DND-41 (cell line): Measurements from ENCODE around the gene LRRC51.

ENCODE experiments used
- ATAC-seq: fragments of 200-7000 bp; cut with Tn5 transposase; 3 replicates; pipeline ENCODE4 v1.9.1; 2021; ENCODE audit warnings: low read depth; ENCODE audit not compliant: insufficient read depth
- DNase-seq: peaks from one replicate; pipeline ENCODE4 v3.0.0-alpha.2; 2020
- H2AFZ ChIP-seq: 2 replicates; pipeline ENCODE4 v1.6.0; 2012; ENCODE audit warnings: low read depth, low read length
- H3K27ac ChIP-seq: 2 replicates; pipeline ENCODE4 v1.5.1; 2012; ENCODE audit warnings: low read length, inconsistent platforms
- H3K27me3 ChIP-seq: fragments of 200-600 bp; sonication (generic); 2 replicates; pipeline ENCODE4 v1.6.0; 2012; ENCODE audit warnings: low read length, mild to moderate bottlenecking, inconsistent platforms; ENCODE audit not compliant: insufficient read depth, poor library complexity
- H3K36me3 ChIP-seq: 2 replicates; pipeline ENCODE4 v1.5.1; 2012; ENCODE audit warnings: low read length, inconsistent platforms; ENCODE audit not compliant: insufficient read depth
- H3K4me1 ChIP-seq: 2 replicates; pipeline ENCODE4 v1.5.1; 2012; ENCODE audit warnings: mild to moderate bottlenecking, low read length; ENCODE audit not compliant: insufficient read depth
- H3K4me2 ChIP-seq: 2 replicates; pipeline ENCODE4 v1.6.0; 2012; ENCODE audit warnings: mild to moderate bottlenecking, moderate library complexity, low read length, inconsistent platforms; ENCODE audit not compliant: insufficient read depth
- H3K4me3 ChIP-seq, 2 experiments: fragments of 200-600 bp in 1 of 2; shearing (Covaris generic) in 1 of 2; 2 replicates each; pipeline ENCODE4 v1.5.1; 2012 to 2016; ENCODE audit warnings: inconsistent platforms in 2 of 2, low read length in 2 of 2, mild to moderate bottlenecking in 2 of 2, low read depth in 1 of 2, moderate library complexity in 1 of 2
- H3K79me2 ChIP-seq: 2 replicates; pipeline ENCODE4 v1.6.0; 2012; ENCODE audit warnings: low read length, inconsistent platforms; ENCODE audit not compliant: insufficient read depth
- H3K9ac ChIP-seq: 2 replicates; pipeline ENCODE4 v1.6.0; 2012; ENCODE audit warnings: low read depth, mild to moderate bottlenecking, inconsistent platforms, low read length, moderate library complexity
- H3K9me3 ChIP-seq: 2 replicates; pipeline ENCODE4 v1.5.1; 2012; ENCODE audit warnings: low read length, moderate library complexity, mild to moderate bottlenecking, inconsistent platforms; ENCODE audit not compliant: insufficient read depth, severe bottlenecking
- H4K20me1 ChIP-seq: 2 replicates; pipeline ENCODE4 v1.6.0; 2012; ENCODE audit warnings: low read length; ENCODE audit not compliant: insufficient read depth
- CTCF ChIP-seq: IDR thresholded peaks from 2 replicates; pipeline ENCODE4 v1.5.1; 2012; ENCODE audit warnings: borderline replicate concordance, low read length, moderate library complexity, mild to moderate bottlenecking; ENCODE audit not compliant: poor library complexity, severe bottlenecking; ENCODE audit errors: extremely low read depth
- EZH2 ChIP-seq: IDR thresholded peaks from 3 replicates; pipeline ENCODE4 v1.6.1; 2012; ENCODE audit warnings: borderline replicate concordance, low read depth, mild to moderate bottlenecking, moderate library complexity, low read length, inconsistent platforms; ENCODE audit not compliant: severe bottlenecking

LRRC51 gene

GRCh38 chr11:72045849-72046248 is 34.8 kb upstream of the LRRC51 start:
- H3K27ac ChIP-seq: no peak overlapping the region
- no peak overlapping the region for H2AFZ ChIP-seq

GRCh38 chr11:72048766-72049460 is 31.7 kb upstream of the LRRC51 start:
- H3K9me3 ChIP-seq: no peaks in the 10 kb centered on the region
- H3K9ac ChIP-seq: no peak overlapping the region
- no peak overlapping the region for H2AFZ ChIP-seq
- H3K4me2 ChIP-seq: no peak overlapping the region
- H3K4me1 ChIP-seq: peaks cover 12% of the 10 kb centered on the region
- no peak overlapping the region for H3K4me3 ChIP-seq
- TF ChIP-seq CTCF: no peak
- no peak for TF ChIP-seq EZH2
- DNase-seq (no peak), ATAC-seq (no peak)
- H4K20me1 ChIP-seq: peaks cover 27% of the 10 kb centered on the region
- no peak overlapping the region for H3K27ac ChIP-seq
- H3K79me2 ChIP-seq: peaks cover 95% of the 10 kb centered on the region
- no peaks in the 10 kb centered on the region for H3K27me3 ChIP-seq
- peaks cover 64% of the 10 kb centered on the region for H3K36me3 ChIP-seq

More at GRCh38 chr11:72045849-72046248, 34.8 kb upstream of the LRRC51 start:
- Histone ChIP-seq H3K9ac (no peak overlapping the region), H3K79me2 (peaks cover 96% of the 10 kb centered on the region), H4K20me1 (peaks cover 12% of the 10 kb centered on the region; the same call in 1 of the 2 replicates), H3K36me3 (peaks cover 46% of the 10 kb centered on the region), H3K4me2 (no peak overlapping the region), H3K4me1 (peaks cover 41% of the 10 kb centered on the region), H3K4me3 (no peak overlapping the region), H3K9me3 (no peaks in the 10 kb centered on the region), H3K27me3 (no peaks in the 10 kb centered on the region)
- DNase-seq: no peak
- TF ChIP-seq CTCF: no peak
- TF ChIP-seq EZH2: no peak
- no peak for ATAC-seq

- Histone ChIP-seq H3K27me3 (no peaks in the 10 kb centered on the region), H3K4me2 (no peak overlapping the region), H3K27ac (no peak overlapping the region), H4K20me1 (peaks cover 23% of the 10 kb centered on the region; the same call in 1 of the 2 replicates), H3K36me3 (peaks cover 51% of the 10 kb centered on the region), H3K4me1 (no peaks in the 10 kb centered on the region), H3K4me3 (no peak overlapping the region), H3K79me2 (peaks cover 94% of the 10 kb centered on the region), H2AFZ (no peak overlapping the region), H3K9me3 (no peaks in the 10 kb centered on the region), H3K9ac (no peak overlapping the region)
- ATAC-seq: no peak
- no peak for DNase-seq
- TF ChIP-seq CTCF (no peak), EZH2 (no peak)
These were observed 22.1 kb upstream of the LRRC51 start for GRCh38 chr11:72058416-72059034.
